Neural progenitor cell (in vitro differentiated cells): ENCODE results near the gene PFKFB4. TPM values are rescaled to one million over a fixed set of nuclear protein-coding genes. Genes with fewer than 3 reads are reported as not detected.
A peak's percentile ranks its signal among the peaks of the same experiment; 100 is the strongest.

ENCODE experiments used
- DNase-seq: peaks from one replicate; pipeline ENCODE4 v3.0.0-alpha.2; 2016; ENCODE audit warnings: low spot score
- H2AFZ ChIP-seq: fragments of 200-600 bp; sonication (generic); replicated peaks from 2 replicates; pipeline ENCODE4 v1.6.1; 2016; ENCODE audit warnings: antibody characterized with exemption
- H3F3A ChIP-seq: fragments of 200-600 bp; sonication (generic); 2 replicates; pipeline ENCODE4 v1.6.1; 2016; ENCODE audit warnings: antibody characterized with exemption, low read depth
- H3K27ac ChIP-seq: fragments of 200-600 bp; sonication (generic); 2 replicates; pipeline ENCODE4 v1.5.1; 2016; ENCODE audit warnings: mild to moderate bottlenecking
- H3K27me3 ChIP-seq: fragments of 200-600 bp; sonication (generic); 2 replicates; pipeline ENCODE4 v1.6.1; 2016; ENCODE audit warnings: mild to moderate bottlenecking, moderate library complexity
- H3K36me3 ChIP-seq: fragments of 200-600 bp; sonication (generic); 2 replicates; pipeline ENCODE4 v1.5.1; 2016
- H3K4me1 ChIP-seq: fragments of 200-600 bp; sonication (generic); 2 replicates; pipeline ENCODE4 v1.6.1; 2016; ENCODE audit warnings: mixed run types
- H3K4me2 ChIP-seq: fragments of 200-600 bp; sonication (generic); 2 replicates; pipeline ENCODE4 v1.6.1; 2016
- H3K4me3 ChIP-seq: fragments of 200-600 bp; sonication (generic); 2 replicates; pipeline ENCODE4 v1.5.1; 2016
- H3K79me2 ChIP-seq: fragments of 200-600 bp; sonication (generic); 2 replicates; pipeline ENCODE4 v1.6.1; 2016; ENCODE audit warnings: low read depth
- H3K9ac ChIP-seq: fragments of 200-600 bp; sonication (generic); 2 replicates; pipeline ENCODE4 v1.6.1; 2016
- H3K9me3 ChIP-seq: fragments of 200-600 bp; sonication (generic); 2 replicates; pipeline ENCODE4 v1.5.1; 2016; ENCODE audit warnings: low read depth
- H4K20me1 ChIP-seq: fragments of 200-600 bp; sonication (generic); 2 replicates; pipeline ENCODE4 v1.6.1; 2016; ENCODE audit warnings: low read depth
- H3K27ac Mint-ChIP-seq: 3 replicates; pipeline ENCODE4 v1.8.0; 2021; ENCODE audit warnings: mixed read lengths
- H3K27me3 Mint-ChIP-seq: 2 replicates; pipeline ENCODE4 v1.8.0; 2022; ENCODE audit warnings: low read depth, mild to moderate bottlenecking, inconsistent platforms, moderate library complexity, mixed read lengths; ENCODE audit not compliant: insufficient read depth
- H3K36me3 Mint-ChIP-seq: 3 replicates; pipeline ENCODE4 v1.8.0; 2021; ENCODE audit warnings: mixed read lengths
- H3K4me1 Mint-ChIP-seq: 3 replicates; pipeline ENCODE4 v1.8.0; 2021; ENCODE audit warnings: mixed read lengths
- H3K4me3 Mint-ChIP-seq: 3 replicates; pipeline ENCODE4 v1.8.0; 2021; ENCODE audit warnings: mild to moderate bottlenecking, moderate library complexity, mixed read lengths
- H3K9me3 Mint-ChIP-seq: 3 replicates; pipeline ENCODE4 v1.8.0; 2020; ENCODE audit warnings: mixed read lengths
- EZH2 ChIP-seq: fragments of 200-600 bp; sonication (generic); IDR thresholded peaks from 2 replicates; pipeline ENCODE4 v1.6.1; 2017; ENCODE audit warnings: antibody characterized with exemption, mild to moderate bottlenecking, moderate library complexity
- EZH2phosphoT487 ChIP-seq: fragments of 200-600 bp; sonication (generic); IDR thresholded peaks from 2 replicates; pipeline ENCODE4 v1.6.1; 2017; ENCODE audit warnings: antibody characterized with exemption
- total RNA-seq: library from RNA; depleted of rRNA; stranded (reverse); fragments of >200 nt; gene quantifications from 2 replicates; pipeline ENCODE4 v1.2.3, GENCODE V29; 2015; ENCODE audit warnings: low replicate concordance
- TF ChIP-seq, protein P1 (sequence below): fragments of 200-600 bp; sonication (generic); IDR thresholded peaks from 2 replicates; pipeline ENCODE4 v1.5.1; 2017; ENCODE audit warnings: antibody characterized with exemption, mild to moderate bottlenecking

Gene PFKFB4
- total RNA-seq, 1 donor from 2014 or later, result 59.5 TPM

GRCh38 chr3:48503401-48504050, 53.1 kb downstream of the PFKFB4 start:
- Mint-ChIP-seq H3K27ac (no peak overlapping the region), H3K4me3 (peak overlapping the region; percentile 84), H3K4me1 (peaks cover 35% of the 10 kb centered on the region), H3K9me3 (no peaks in the 10 kb centered on the region), H3K36me3 (peaks cover 10% of the 10 kb centered on the region), H3K27me3 (peaks cover 12% of the 10 kb centered on the region)
- Histone ChIP-seq H3K79me2 (peaks cover 6% of the 10 kb centered on the region), H3K4me3 (peak overlapping the region; percentile 64), H3K9me3 (no peaks in the 10 kb centered on the region), H3K4me2 (peak overlapping the region; percentile 97), H3K27ac (no peak overlapping the region), H3K9ac (peak overlapping the region; percentile 34), H3K36me3 (no peaks in the 10 kb centered on the region), H3K27me3 (no peaks in the 10 kb centered on the region), H4K20me1 (no peaks in the 10 kb centered on the region), H2AFZ (peak overlapping the region; percentile 71), H3F3A (peaks cover 19% of the 10 kb centered on the region), H3K4me1 (peaks cover 14% of the 10 kb centered on the region)
- TF ChIP-seq, protein P1, sequence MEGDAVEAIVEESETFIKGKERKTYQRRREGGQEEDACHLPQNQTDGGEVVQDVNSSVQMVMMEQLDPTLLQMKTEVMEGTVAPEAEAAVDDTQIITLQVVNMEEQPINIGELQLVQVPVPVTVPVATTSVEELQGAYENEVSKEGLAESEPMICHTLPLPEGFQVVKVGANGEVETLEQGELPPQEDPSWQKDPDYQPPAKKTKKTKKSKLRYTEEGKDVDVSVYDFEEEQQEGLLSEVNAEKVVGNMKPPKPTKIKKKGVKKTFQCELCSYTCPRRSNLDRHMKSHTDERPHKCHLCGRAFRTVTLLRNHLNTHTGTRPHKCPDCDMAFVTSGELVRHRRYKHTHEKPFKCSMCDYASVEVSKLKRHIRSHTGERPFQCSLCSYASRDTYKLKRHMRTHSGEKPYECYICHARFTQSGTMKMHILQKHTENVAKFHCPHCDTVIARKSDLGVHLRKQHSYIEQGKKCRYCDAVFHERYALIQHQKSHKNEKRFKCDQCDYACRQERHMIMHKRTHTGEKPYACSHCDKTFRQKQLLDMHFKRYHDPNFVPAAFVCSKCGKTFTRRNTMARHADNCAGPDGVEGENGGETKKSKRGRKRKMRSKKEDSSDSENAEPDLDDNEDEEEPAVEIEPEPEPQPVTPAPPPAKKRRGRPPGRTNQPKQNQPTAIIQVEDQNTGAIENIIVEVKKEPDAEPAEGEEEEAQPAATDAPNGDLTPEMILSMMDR, result no peak
- TF ChIP-seq EZH2, result no peak
- TF ChIP-seq EZH2phosphoT487, result no peak
- peak; percentile 61 for DNase-seq

GRCh38 chr3:48502728-48503168, 53.9 kb downstream of the PFKFB4 start:
- H3K4me1 ChIP-seq, result peaks cover 14% of the 10 kb centered on the region
- no peaks in the 10 kb centered on the region for H3K9me3 ChIP-seq
- H2AFZ ChIP-seq, result no peak overlapping the region
- H3K36me3 ChIP-seq, result no peaks in the 10 kb centered on the region
- no peaks in the 10 kb centered on the region for H3K27me3 ChIP-seq
- Mint-ChIP-seq H3K27me3 (peaks cover 12% of the 10 kb centered on the region), H3K4me3 (peak overlapping the region; percentile 84), H3K36me3 (peaks cover 13% of the 10 kb centered on the region), H3K4me1 (peaks cover 33% of the 10 kb centered on the region), H3K27ac (no peak overlapping the region), H3K9me3 (peaks cover 3% of the 10 kb centered on the region)
- peaks cover 19% of the 10 kb centered on the region for H3F3A ChIP-seq
- H3K4me3 ChIP-seq, result peak overlapping the region; percentile 64
- H3K79me2 ChIP-seq, result peaks cover 6% of the 10 kb centered on the region
- DNase-seq, result no peak
- no peak overlapping the region for H3K27ac ChIP-seq
- H3K4me2 ChIP-seq, result peak overlapping the region; percentile 97
- no peaks in the 10 kb centered on the region for H4K20me1 ChIP-seq
- H3K9ac ChIP-seq, result no peak overlapping the region
- TF ChIP-seq EZH2phosphoT487 (no peak), EZH2 (no peak)
- TF ChIP-seq, protein P1, result no peak

DNA sequence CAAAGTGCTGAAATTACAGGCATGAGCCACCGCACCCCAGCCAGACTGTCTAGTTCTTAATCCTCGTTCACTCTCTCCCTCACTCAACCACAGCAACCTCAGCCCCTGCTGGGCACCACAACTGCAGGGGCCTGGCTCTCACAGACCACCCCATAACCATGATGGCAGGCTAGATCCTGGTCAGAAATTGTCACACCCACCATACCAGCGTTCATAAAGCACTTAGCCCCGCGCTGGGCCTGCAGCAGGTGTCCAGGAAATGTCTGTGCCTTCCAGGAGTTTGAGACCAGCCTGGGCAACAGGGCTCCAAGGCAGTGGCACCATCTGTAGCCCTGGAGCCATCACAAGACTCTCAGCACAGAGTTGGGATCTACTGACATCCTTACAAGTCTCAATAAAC, 54.5 kb downstream of the PFKFB4 start:
- no peak overlapping the region for H3K9ac ChIP-seq
- H3K36me3 Mint-ChIP-seq, result peaks cover 15% of the 10 kb centered on the region
- no peaks in the 10 kb centered on the region for H3K27me3 ChIP-seq
- peak overlapping the region; percentile 21 for H3K27ac Mint-ChIP-seq
- no peaks in the 10 kb centered on the region for H4K20me1 ChIP-seq
- peaks cover 11% of the 10 kb centered on the region for H3K4me1 ChIP-seq
- H3K79me2 ChIP-seq, result peaks cover 6% of the 10 kb centered on the region
- peaks cover 15% of the 10 kb centered on the region for H3F3A ChIP-seq
- H3K27ac ChIP-seq, result no peak overlapping the region
- H3K36me3 ChIP-seq, result no peaks in the 10 kb centered on the region
- TF ChIP-seq, protein P1, result no peak
- TF ChIP-seq EZH2phosphoT487, result no peak
- H3K4me1 Mint-ChIP-seq, result peaks cover 27% of the 10 kb centered on the region
- H3K9me3 ChIP-seq, result no peaks in the 10 kb centered on the region
- peak overlapping the region; percentile 84 for H3K4me3 Mint-ChIP-seq
- H3K27me3 Mint-ChIP-seq, result peaks cover 10% of the 10 kb centered on the region
- no peak for DNase-seq
- no peak overlapping the region for H3K4me2 ChIP-seq
- H3K4me3 ChIP-seq, result no peak overlapping the region
- no peak overlapping the region for H2AFZ ChIP-seq
- peaks cover 3% of the 10 kb centered on the region for H3K9me3 Mint-ChIP-seq
